AG10803 (cell line): Measurements from ENCODE around the gene SPATA24.

Experiments
- DNase-seq: peaks from one replicate; pipeline ENCODE4 v3.0.0; 2010; ENCODE audit warnings: low read depth
- H3K4me3 ChIP-seq: 2 replicates; pipeline ENCODE4 v1.5.1; 2011; ENCODE audit warnings: mild to moderate bottlenecking, low read length, control low read depth
- CTCF ChIP-seq: conservative IDR thresholded peaks from 2 replicates; pipeline ENCODE4 v1.5.1; 2011; ENCODE audit warnings: mild to moderate bottlenecking, low read length, control low read depth, inconsistent platforms

SPATA24 gene

GRCh38 chr5:139439013-139439903 lies 35.4 kb upstream of the SPATA24 start, which contains the start of gene DNAJC18:
TSS of gene DNAJC18 (minus strand) at chr5:139439525. CDS start at chr5:139439445, 80 bp downstream.
- peak; percentile 89 for DNase-seq
- no peak for TF ChIP-seq CTCF
- peak within 1 kb of the TSS; percentile 98 for H3K4me3 ChIP-seq

GRCh38 chr5:139438707-139439012 lies 34.8 kb upstream of the SPATA24 start:
- no peak for DNase-seq
- H3K4me3 ChIP-seq, result peak overlapping the region; percentile 98
- TF ChIP-seq CTCF, result no peak

- no peak for TF ChIP-seq CTCF
- no peak overlapping the region for H3K4me3 ChIP-seq
- no peak for DNase-seq
These were observed 31.8 kb upstream of the SPATA24 start for GRCh38 chr5:139435676-139436075.

- TF ChIP-seq CTCF, result no peak
- no peak for DNase-seq
- H3K4me3 ChIP-seq, result no peak overlapping the region
These were observed 27.8 kb upstream of the SPATA24 start for GRCh38 chr5:139431706-139432105.

GRCh38 chr5:139430015-139430414 lies 26.1 kb upstream of the SPATA24 start:
- DNase-seq, result no peak

GRCh38 chr5:139426203-139426885 lies 22.5 kb upstream of the SPATA24 start:
- DNase-seq, result peak; percentile 85
- no peak for TF ChIP-seq CTCF
- H3K4me3 ChIP-seq, result no peak overlapping the region

More at GRCh38 chr5:139430015-139430414, 26.1 kb upstream of the SPATA24 start:
- no peak for TF ChIP-seq CTCF
- H3K4me3 ChIP-seq, result no peak overlapping the region
